Calu3 (cell line): ENCODE results near the gene HAUS1. TPM values are rescaled to one million over a fixed set of nuclear protein-coding genes. Genes with fewer than 3 reads are reported as not detected.

ENCODE experiments used
- Bru-seq: library from RNA; stranded (reverse); fragments of 400-500 nt; gene quantifications from one replicate; lab custom pipeline; 2021; lab: Mats Ljungman, UMichigan
- BruChase-seq, 2 experiments: library from RNA; stranded (reverse); fragments of 400-500 nt; gene quantifications; one replicate each; lab custom pipeline; 2021; lab: Mats Ljungman, UMichigan
- BruUV-seq: library from RNA; stranded (reverse); fragments of 400-500 nt; replicated peaks from 2 replicates; lab custom pipeline; 2021; lab: Mats Ljungman, UMichigan
- CTCF ChIA-PET: fragments of 300-600 bp; sonication (Branson Sonifier 250); formaldehyde crosslinking; loops from one replicate; lab custom pipeline; 2022; ENCODE audit warnings: antibody characterized with exemption; lab: Charles Lee
- DNase-seq: peaks from one replicate; pipeline ENCODE4 v3.0.0; 2022
- H3K27ac Mint-ChIP-seq: one replicate; pipeline ENCODE4 v1.8.0; 2022; ENCODE audit warnings: mixed read lengths; ENCODE audit not compliant: unreplicated experiment
- H3K27me3 Mint-ChIP-seq: one replicate; pipeline ENCODE4 v1.8.0; 2022; ENCODE audit warnings: mixed read lengths; ENCODE audit not compliant: unreplicated experiment
- H3K36me3 Mint-ChIP-seq: one replicate; pipeline ENCODE4 v1.8.0; 2022; ENCODE audit warnings: mild to moderate bottlenecking, moderate library complexity, mixed read lengths; ENCODE audit not compliant: insufficient read depth, unreplicated experiment
- H3K4me1 Mint-ChIP-seq: one replicate; pipeline ENCODE4 v1.8.0; 2022; ENCODE audit warnings: mild to moderate bottlenecking, low read depth, mixed read lengths; ENCODE audit not compliant: unreplicated experiment
- H3K4me3 Mint-ChIP-seq: one replicate; pipeline ENCODE4 v1.8.0; 2022; ENCODE audit warnings: mild to moderate bottlenecking, low read depth, moderate library complexity, mixed read lengths; ENCODE audit not compliant: unreplicated experiment
- H3K9me3 Mint-ChIP-seq: one replicate; pipeline ENCODE4 v1.8.0; 2022; ENCODE audit warnings: low read depth, mixed read lengths; ENCODE audit not compliant: unreplicated experiment
- CTCF ChIP-seq: fragments of 200-600 bp; IDR thresholded peaks from one replicate; pipeline ENCODE4 v1.8.0; 2022; ENCODE audit warnings: antibody characterized with exemption; ENCODE audit not compliant: unreplicated experiment
- intact Hi-C: fragments of 100-400 bp; cut with micrococcal nuclease; formaldehyde crosslinking; loops from one replicate; pipeline ENCODE4 v1.10.0; 2022; ENCODE audit not compliant: unreplicated experiment
- long read RNA-seq: library from polyadenylated mRNA; stranded (forward); transcript quantifications from one replicate; pipeline ENCODE4 v2.0.0, GENCODE V29; 2022
- total RNA-seq: library from RNA; stranded (reverse); gene quantifications from 2 replicates; pipeline ENCODE4 v1.2.3, GENCODE V29; 2022

Gene HAUS1
- total RNA-seq: 33.5 and 35.7 TPM in 2 replicates
- percentile 66 among the genes with signal in this experiment for Bru-seq, nascent RNA
- percentile 66 among the genes with signal in this experiment for BruChase-seq, experiment 1, labeled RNA remaining after a 6-hour chase
- BruChase-seq, experiment 2, labeled RNA remaining after a 2-hour chase: percentile 67 among the genes with signal in this experiment
- long read RNA-seq, transcript HAUS1-201 (9 exons, 1,125 nt): major isoform, 41 of 43 reads
- long read RNA-seq, partial matches to known transcripts: 1 of 43 reads
- long read RNA-seq, other reads (novel, unspliced or antisense): 0 of 43 reads

GRCh38 chr18:46104128-46104911 is at the start of gene HAUS1:
TSS of gene HAUS1 (plus strand) at chr18:46104385. CDS start at chr18:46104412, 27 bp downstream.
- intact Hi-C loops: no loop called here
- H3K27ac Mint-ChIP-seq: peak within 1 kb of the TSS; percentile 80
- BruUV-seq: TSS peak; percentile 38
- no peaks in the 10 kb centered on the region for H3K27me3 Mint-ChIP-seq
- TF ChIP-seq CTCF: no peak
- peak within 1 kb of the TSS; percentile 98 for H3K4me3 Mint-ChIP-seq
- H3K4me1 Mint-ChIP-seq: no peaks in the 10 kb centered on the region
- DNase-seq: peak; percentile 94
- H3K36me3 Mint-ChIP-seq: peaks cover 21% of the 10 kb centered on the region
- no peaks in the 10 kb centered on the region for H3K9me3 Mint-ChIP-seq
- CTCF ChIA-PET: no interaction called here

- Mint-ChIP-seq H3K4me3 (no peak overlapping the region), H3K27me3 (peaks cover 11% of the 10 kb centered on the region), H3K36me3 (no peaks in the 10 kb centered on the region), H3K4me1 (peaks cover 17% of the 10 kb centered on the region), H3K9me3 (peaks cover 3% of the 10 kb centered on the region), H3K27ac (no peak overlapping the region)
- CTCF ChIA-PET: no interaction called here
- BruUV-seq: no TSS peak
- DNase-seq: no peak
- intact Hi-C loops: no loop called here
- TF ChIP-seq CTCF: no peak
Observed at GRCh38 chr18:46054956-46055837, 49.0 kb upstream of the HAUS1 start.

- H3K27ac Mint-ChIP-seq: no peak overlapping the region
- DNase-seq: no peak
- no peak overlapping the region for H3K4me3 Mint-ChIP-seq
- no TSS peak for BruUV-seq
- intact Hi-C loops: no loop called here
- H3K36me3 Mint-ChIP-seq: no peaks in the 10 kb centered on the region
- TF ChIP-seq CTCF: no peak
- H3K9me3 Mint-ChIP-seq: peaks cover 3% of the 10 kb centered on the region
- CTCF ChIA-PET: no interaction called here
- peaks cover 11% of the 10 kb centered on the region for H3K27me3 Mint-ChIP-seq
- peaks cover 17% of the 10 kb centered on the region for H3K4me1 Mint-ChIP-seq
Observed at GRCh38 chr18:46055838-46056230, 48.4 kb upstream of the HAUS1 start.

GRCh38 chr18:46060359-46060841 is 43.8 kb upstream of the HAUS1 start:
- TF ChIP-seq CTCF: no peak
- no peak overlapping the region for H3K4me3 Mint-ChIP-seq
- no peaks in the 10 kb centered on the region for H3K27me3 Mint-ChIP-seq
- CTCF ChIA-PET: no interaction called here
- DNase-seq: no peak
- no peak overlapping the region for H3K27ac Mint-ChIP-seq
- no peaks in the 10 kb centered on the region for H3K4me1 Mint-ChIP-seq
- intact Hi-C loops: no loop called here
- no TSS peak for BruUV-seq
- no peaks in the 10 kb centered on the region for H3K36me3 Mint-ChIP-seq
- no peaks in the 10 kb centered on the region for H3K9me3 Mint-ChIP-seq
